ENCODE measurements around the gene PHAF1. TPM values are rescaled to one million over a fixed set of nuclear protein-coding genes. Genes with fewer than 3 reads are reported as not detected.

PHAF1 gene
- total RNA-seq, 1 experiment from 2014 or later = 21.9 TPM

- Mint-ChIP-seq H3K4me3 (ENCODE audit: low read depth, unreplicated experiment) (peak overlapping the region; percentile 84), H3K27ac (ENCODE audit: unreplicated experiment) (peak overlapping the region; percentile 58), H3K27me3 (ENCODE audit: unreplicated experiment) (no peaks in the 10 kb centered on the region), H3K4me1 (ENCODE audit: low read depth, unreplicated experiment) (peaks cover 29% of the 10 kb centered on the region), H3K9me3 (ENCODE audit: low read depth, unreplicated experiment) (no peaks in the 10 kb centered on the region), H3K36me3 (ENCODE audit: insufficient read depth, unreplicated experiment) (peaks cover 50% of the 10 kb centered on the region)
- intact Hi-C loops (cut with micrococcal nuclease; ENCODE audit: unreplicated experiment) = loop anchor here (10.0 kb wide), 1 partner anchor 144 kb away; no protein-coding TSS in a partner anchor
- CTCF ChIA-PET = interaction anchor here (0.6 to 2.3 kb wide), 4 partner anchors 41 to 332 kb away, joined by 3 to 7 read pairs (median 4); no protein-coding TSS in a partner anchor
- TF ChIP-seq, protein P1, sequence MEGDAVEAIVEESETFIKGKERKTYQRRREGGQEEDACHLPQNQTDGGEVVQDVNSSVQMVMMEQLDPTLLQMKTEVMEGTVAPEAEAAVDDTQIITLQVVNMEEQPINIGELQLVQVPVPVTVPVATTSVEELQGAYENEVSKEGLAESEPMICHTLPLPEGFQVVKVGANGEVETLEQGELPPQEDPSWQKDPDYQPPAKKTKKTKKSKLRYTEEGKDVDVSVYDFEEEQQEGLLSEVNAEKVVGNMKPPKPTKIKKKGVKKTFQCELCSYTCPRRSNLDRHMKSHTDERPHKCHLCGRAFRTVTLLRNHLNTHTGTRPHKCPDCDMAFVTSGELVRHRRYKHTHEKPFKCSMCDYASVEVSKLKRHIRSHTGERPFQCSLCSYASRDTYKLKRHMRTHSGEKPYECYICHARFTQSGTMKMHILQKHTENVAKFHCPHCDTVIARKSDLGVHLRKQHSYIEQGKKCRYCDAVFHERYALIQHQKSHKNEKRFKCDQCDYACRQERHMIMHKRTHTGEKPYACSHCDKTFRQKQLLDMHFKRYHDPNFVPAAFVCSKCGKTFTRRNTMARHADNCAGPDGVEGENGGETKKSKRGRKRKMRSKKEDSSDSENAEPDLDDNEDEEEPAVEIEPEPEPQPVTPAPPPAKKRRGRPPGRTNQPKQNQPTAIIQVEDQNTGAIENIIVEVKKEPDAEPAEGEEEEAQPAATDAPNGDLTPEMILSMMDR (IDR thresholded peaks at IDR 0.05; ENCODE audit: unreplicated experiment) = no peak
- BruUV-seq (replicated peaks) = no TSS peak
- DNase-seq = peak; percentile 65
These were observed 49.2 kb downstream of the PHAF1 start for GRCh38 chr16:67158637-67159600.

DNA sequence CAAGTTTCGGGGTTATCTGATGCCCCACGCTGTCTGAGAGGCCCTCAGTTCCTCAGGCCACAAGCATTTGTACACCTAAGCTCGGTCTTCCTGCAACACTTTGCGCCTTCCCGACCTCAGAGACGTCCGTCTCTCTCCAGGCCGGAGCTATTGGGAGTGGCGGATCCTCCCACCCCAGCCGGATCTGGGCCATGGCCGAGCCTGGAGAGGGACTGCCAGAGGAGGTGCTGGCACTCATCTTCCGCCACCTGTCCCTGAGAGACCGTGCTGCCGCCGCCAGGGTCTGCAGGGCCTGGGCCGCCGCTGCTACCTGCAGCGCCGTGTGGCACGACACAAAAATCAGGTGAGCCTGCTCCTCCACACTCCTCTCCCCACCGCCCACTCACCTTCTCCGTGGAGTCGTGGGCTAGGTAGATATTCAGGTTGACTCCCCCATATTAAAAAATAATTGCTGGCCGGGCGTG is 51.9 kb downstream of the PHAF1 start:
- no peak for DNase-seq
- TF ChIP-seq, protein P1 (IDR thresholded peaks at IDR 0.05; ENCODE audit: unreplicated experiment) = no peak
- Mint-ChIP-seq H3K9me3 (ENCODE audit: low read depth, unreplicated experiment) (no peaks in the 10 kb centered on the region), H3K4me3 (ENCODE audit: low read depth, unreplicated experiment) (peak overlapping the region; percentile 57), H3K4me1 (ENCODE audit: low read depth, unreplicated experiment) (peaks cover 18% of the 10 kb centered on the region), H3K27ac (ENCODE audit: unreplicated experiment) (no peak overlapping the region), H3K27me3 (ENCODE audit: unreplicated experiment) (no peaks in the 10 kb centered on the region), H3K36me3 (ENCODE audit: insufficient read depth, unreplicated experiment) (peaks cover 65% of the 10 kb centered on the region)
- intact Hi-C loops (cut with micrococcal nuclease; ENCODE audit: unreplicated experiment) = loop anchor here (5.0 kb wide), 1 partner anchor 54 kb away; the partner anchor contains the start of gene PHAF1
- BruUV-seq (replicated peaks) = no TSS peak
- CTCF ChIA-PET = no interaction called here

- H3K27ac Mint-ChIP-seq (ENCODE audit: unreplicated experiment) = no peak overlapping the region
- intact Hi-C loops (cut with micrococcal nuclease; ENCODE audit: unreplicated experiment) = loop anchor here (5.0 kb wide), 1 partner anchor 55 kb away; the partner anchor contains the start of gene PHAF1
- H3K4me3 Mint-ChIP-seq (ENCODE audit: low read depth, unreplicated experiment) = no peak overlapping the region
- CTCF ChIA-PET = interaction anchor here (0.6 kb wide), 1 partner anchor 414 kb away, joined by 8 read pairs; no protein-coding TSS in a partner anchor
- peaks cover 13% of the 10 kb centered on the region for H3K4me1 Mint-ChIP-seq (ENCODE audit: low read depth, unreplicated experiment)
- no peak for DNase-seq
- TF ChIP-seq, protein P1 (IDR thresholded peaks at IDR 0.05; ENCODE audit: unreplicated experiment) = no peak
- no peaks in the 10 kb centered on the region for H3K9me3 Mint-ChIP-seq (ENCODE audit: low read depth, unreplicated experiment)
- BruUV-seq (replicated peaks) = no TSS peak
- peaks cover 61% of the 10 kb centered on the region for H3K36me3 Mint-ChIP-seq (ENCODE audit: insufficient read depth, unreplicated experiment)
- H3K27me3 Mint-ChIP-seq (ENCODE audit: unreplicated experiment) = no peaks in the 10 kb centered on the region
These were observed 52.9 kb downstream of the PHAF1 start for GRCh38 chr16:67162506-67163163.

All from Calu3 (cell line).